ENCODE results near the gene OR51I1. TPM values are rescaled to one million over a fixed set of nuclear protein-coding genes. Genes with fewer than 3 reads are reported as not detected.

The OR51I1 gene
- total RNA-seq, 4 donors from 2014 or later = 0.38 TPM; not detected in 3

DNA sequence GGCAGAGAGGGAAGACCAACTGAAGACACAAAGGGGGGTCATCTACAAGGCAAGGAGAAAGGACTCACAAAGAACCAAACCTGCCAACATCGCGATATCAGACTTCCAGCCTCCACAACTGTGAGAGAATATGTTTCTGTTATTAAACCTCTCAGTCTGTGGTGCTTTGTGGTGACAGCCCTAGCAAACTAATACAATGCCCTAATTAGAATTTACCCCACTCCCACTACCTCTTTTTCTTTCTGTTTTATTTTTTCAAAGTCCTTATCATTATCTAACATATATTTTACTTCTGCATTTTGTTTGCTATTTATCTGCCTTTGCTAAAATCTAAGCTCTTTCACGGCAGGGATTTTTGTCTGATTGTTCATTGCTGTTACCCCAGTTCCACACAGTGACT lies 44.7 kb upstream of the OR51I1 start:
- intact Hi-C loops (cut with DNase I) = no loop called here
- WGBS, 2 donors = 79 to 83% methylated on average over 3 of the region's 3 CpGs
- H3K4me3 ChIP-seq = no peak overlapping the region
- no peaks in the 10 kb centered on the region for H3K27me3 ChIP-seq
- TF ChIP-seq POLR2A (IDR thresholded peaks at IDR 0.05) = no peak
- TF ChIP-seq, protein P1, sequence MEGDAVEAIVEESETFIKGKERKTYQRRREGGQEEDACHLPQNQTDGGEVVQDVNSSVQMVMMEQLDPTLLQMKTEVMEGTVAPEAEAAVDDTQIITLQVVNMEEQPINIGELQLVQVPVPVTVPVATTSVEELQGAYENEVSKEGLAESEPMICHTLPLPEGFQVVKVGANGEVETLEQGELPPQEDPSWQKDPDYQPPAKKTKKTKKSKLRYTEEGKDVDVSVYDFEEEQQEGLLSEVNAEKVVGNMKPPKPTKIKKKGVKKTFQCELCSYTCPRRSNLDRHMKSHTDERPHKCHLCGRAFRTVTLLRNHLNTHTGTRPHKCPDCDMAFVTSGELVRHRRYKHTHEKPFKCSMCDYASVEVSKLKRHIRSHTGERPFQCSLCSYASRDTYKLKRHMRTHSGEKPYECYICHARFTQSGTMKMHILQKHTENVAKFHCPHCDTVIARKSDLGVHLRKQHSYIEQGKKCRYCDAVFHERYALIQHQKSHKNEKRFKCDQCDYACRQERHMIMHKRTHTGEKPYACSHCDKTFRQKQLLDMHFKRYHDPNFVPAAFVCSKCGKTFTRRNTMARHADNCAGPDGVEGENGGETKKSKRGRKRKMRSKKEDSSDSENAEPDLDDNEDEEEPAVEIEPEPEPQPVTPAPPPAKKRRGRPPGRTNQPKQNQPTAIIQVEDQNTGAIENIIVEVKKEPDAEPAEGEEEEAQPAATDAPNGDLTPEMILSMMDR (IDR thresholded peaks at IDR 0.05) = no peak
- no peak overlapping the region for H3K27ac ChIP-seq
- H3K36me3 ChIP-seq = no peaks in the 10 kb centered on the region
- no peak for DNase-seq
- H3K4me1 ChIP-seq = no peaks in the 10 kb centered on the region
- H3K9me3 ChIP-seq = no peaks in the 10 kb centered on the region

DNA sequence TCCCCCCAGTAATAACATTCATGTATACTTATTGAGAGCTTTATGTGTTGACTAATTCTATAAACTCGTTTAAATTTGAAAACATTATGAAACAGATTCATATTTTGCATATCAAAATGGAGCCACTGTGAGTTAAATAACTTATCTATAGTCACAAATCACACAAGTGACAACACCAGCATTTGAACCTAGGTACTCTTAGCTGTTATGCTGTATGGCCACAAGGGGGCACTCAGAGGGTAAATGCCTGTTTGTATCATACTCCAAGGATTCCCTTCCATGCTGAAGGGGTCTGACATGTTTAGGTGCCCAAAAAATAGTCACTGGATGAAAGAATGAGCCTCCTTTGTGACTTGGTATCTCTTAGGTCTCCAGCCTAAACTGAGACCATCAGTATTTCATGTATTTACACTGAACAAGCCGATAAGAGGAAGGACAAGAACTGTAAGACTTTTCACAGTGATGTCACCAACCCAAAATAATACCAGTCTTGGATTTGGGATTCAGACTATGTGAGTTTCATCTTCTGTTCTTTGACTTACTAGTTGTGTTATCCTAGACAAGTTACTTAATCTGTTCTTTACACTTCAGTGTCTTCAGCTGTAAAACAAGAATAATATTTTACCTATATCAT lies 35.0 kb upstream of the OR51I1 start:
- H3K27me3 ChIP-seq = no peaks in the 10 kb centered on the region
- no peaks in the 10 kb centered on the region for H3K36me3 ChIP-seq
- TF ChIP-seq, protein P1 (IDR thresholded peaks at IDR 0.05) = peak; percentile 45 to 75 (median 66)
- no peak for TF ChIP-seq POLR2A (IDR thresholded peaks at IDR 0.05)
- 41 to 46% methylated on average over 2 of the region's 2 CpGs for WGBS, 2 donors
- H3K4me1 ChIP-seq = no peaks in the 10 kb centered on the region
- DNase-seq = no peak
- H3K4me3 ChIP-seq = no peak overlapping the region
- intact Hi-C loops (cut with DNase I) = loop anchor here (10.0 kb wide), 1 partner anchor 328 kb away; the partner anchor contains the start of gene OR52N2
- H3K9me3 ChIP-seq = no peaks in the 10 kb centered on the region
- H3K27ac ChIP-seq = no peak overlapping the region

DNA sequence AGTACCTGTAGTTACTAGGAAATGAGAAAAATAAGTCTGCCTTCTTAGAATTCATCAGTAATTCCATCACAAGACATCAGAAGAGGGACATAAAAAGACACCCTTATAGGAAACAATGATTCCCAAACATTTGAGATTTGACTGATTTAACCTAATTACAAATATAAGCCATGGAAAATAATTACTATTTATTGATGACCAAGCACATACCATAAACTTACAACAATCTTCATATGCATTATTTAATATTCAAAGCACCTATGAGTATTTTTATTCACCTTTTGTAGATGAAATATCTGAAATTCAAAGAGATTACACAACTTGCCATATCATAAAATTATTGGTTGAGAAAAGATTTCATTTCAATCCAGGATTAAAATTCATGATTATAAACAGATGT lies 32.6 kb upstream of the OR51I1 start:
- Histone ChIP-seq H3K4me3 (no peak overlapping the region), H3K9me3 (no peaks in the 10 kb centered on the region), H3K27me3 (no peaks in the 10 kb centered on the region), H3K36me3 (no peaks in the 10 kb centered on the region), H3K4me1 (no peaks in the 10 kb centered on the region), H3K27ac (no peak overlapping the region)
- intact Hi-C loops (cut with DNase I) = loop anchor here (10.0 kb wide), 1 partner anchor 331 kb away; the partner anchor contains the start of gene OR52N2
- DNase-seq = no peak
- TF ChIP-seq POLR2A (IDR thresholded peaks at IDR 0.05) = no peak
- TF ChIP-seq, protein P1 (IDR thresholded peaks at IDR 0.05) = no peak

DNA sequence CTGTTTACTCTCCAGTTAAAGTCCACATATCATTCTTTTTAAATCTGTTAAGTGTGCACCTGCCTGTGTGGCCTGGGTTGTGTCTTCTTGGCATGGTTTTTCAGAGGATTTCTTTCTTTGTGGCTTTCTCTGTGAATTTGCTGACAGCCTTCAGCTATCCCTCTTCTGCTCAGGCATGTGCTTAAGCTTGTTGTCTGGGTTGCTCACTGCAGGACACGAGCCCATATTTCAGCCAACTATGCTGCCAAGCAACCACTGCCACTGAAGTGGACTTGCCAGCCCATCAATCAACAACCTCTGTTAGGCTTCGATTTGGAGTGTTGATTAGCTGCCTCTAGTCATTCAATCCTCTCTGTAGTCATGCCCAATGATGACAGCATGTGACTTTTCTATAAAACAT lies 26.2 kb upstream of the OR51I1 start:
- Histone ChIP-seq H3K9me3 (no peaks in the 10 kb centered on the region), H3K27ac (no peak overlapping the region), H3K27me3 (no peaks in the 10 kb centered on the region), H3K4me1 (no peaks in the 10 kb centered on the region), H3K36me3 (no peaks in the 10 kb centered on the region), H3K4me3 (no peak overlapping the region)
- TF ChIP-seq, protein P1 (IDR thresholded peaks at IDR 0.05) = no peak
- TF ChIP-seq POLR2A (IDR thresholded peaks at IDR 0.05) = no peak
- intact Hi-C loops (cut with DNase I) = no loop called here
- no peak for DNase-seq
- 5 to 65% methylated on average over 2 of the region's 2 CpGs for WGBS, 2 donors

DNA sequence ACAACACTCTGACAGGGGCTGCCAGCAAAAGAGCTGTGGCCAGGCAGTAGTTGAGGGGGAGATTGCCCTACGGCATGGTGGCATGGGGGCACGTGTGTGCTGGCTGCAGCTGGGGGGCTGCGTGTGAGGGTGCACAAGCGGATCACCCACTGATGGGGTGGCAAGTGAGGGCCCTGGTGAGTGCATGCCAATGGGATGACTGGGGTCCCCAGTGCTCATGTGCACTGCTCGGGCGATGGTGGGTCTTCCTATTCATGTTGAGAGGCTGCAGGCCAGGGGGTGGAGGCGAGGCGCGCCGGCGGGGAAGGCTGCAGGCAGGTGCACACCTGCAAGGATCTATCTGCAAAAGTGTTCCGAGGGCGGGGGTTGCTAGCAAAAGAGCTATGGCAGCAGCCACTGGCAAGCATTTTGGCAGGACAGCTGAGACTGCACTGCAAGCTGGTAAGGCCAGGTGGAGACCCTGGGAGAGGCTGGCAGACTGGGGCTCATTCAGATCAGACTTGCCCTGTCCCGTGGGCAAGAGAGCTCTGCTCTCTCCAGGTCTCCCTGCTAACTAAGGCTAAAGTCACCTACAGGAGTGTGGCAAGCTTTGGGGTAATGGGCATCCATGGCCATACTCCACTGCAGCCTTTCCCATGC lies 19.8 kb upstream of the OR51I1 start:
- TF ChIP-seq, protein P1 (IDR thresholded peaks at IDR 0.05) = no peak
- no peak for TF ChIP-seq POLR2A (IDR thresholded peaks at IDR 0.05)
- Histone ChIP-seq H3K27ac (no peak overlapping the region), H3K27me3 (no peaks in the 10 kb centered on the region), H3K36me3 (no peaks in the 10 kb centered on the region), H3K4me3 (no peak overlapping the region), H3K9me3 (no peaks in the 10 kb centered on the region), H3K4me1 (no peaks in the 10 kb centered on the region)
- no peak for DNase-seq
- intact Hi-C loops (cut with DNase I) = no loop called here
- 67 to 93% methylated on average over 8 to 11 of the region's 14 CpGs for WGBS, 2 donors
